ENCODE results near the gene PTPN3.
"Not testable (repeated sequence)": the region's sequence is repeated elsewhere in the genome, so short reads cannot be mapped to it uniquely, and the experiment has no call there.

Gene PTPN3

DNA sequence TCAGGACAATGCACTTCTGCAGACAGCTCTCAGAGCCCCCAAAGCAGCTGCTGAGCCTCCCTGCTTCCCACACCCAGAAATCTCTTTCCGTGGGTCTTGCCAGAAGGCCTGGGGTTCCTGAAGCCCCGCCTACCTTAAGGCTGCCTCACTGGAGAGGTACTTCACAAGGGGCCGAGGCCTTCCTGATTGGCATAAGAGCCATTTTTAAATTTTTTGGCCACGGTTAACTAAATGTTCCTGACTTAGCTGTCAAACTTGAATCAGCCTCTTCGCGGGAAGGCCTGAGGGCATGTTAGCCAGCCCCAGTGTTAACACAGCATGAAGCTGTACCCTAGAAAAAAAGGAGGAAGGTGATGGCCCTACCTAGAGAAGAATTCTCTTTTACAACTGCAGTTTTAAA is 156.5 kb downstream of the PTPN3 start:
- no peaks in the 10 kb centered on the region for H3K36me3 ChIP-seq (ENCODE audit: insufficient read depth, low read length)
- H3K27ac ChIP-seq: no peak overlapping the region
- no peak overlapping the region for H3K4me3 ChIP-seq
- H3K9ac ChIP-seq (ENCODE audit: insufficient read length): no peak overlapping the region
- TF ChIP-seq FOXP2 (optimal IDR thresholded peaks at IDR 0.05; ENCODE audit: control extremely low read depth, extremely low read length, insufficient read depth) (no peak), EZH2 (IDR thresholded peaks at IDR 0.05) (no peak), POLR2AphosphoS5 (IDR thresholded peaks at IDR 0.05; ENCODE audit: borderline replicate concordance, low read depth, low read length) (no peak)
- no peaks in the 10 kb centered on the region for H3K9me3 ChIP-seq (ENCODE audit: low read depth, low read length)
- no peak for DNase-seq (ENCODE audit: low read depth, low spot score)

- not testable (repeated sequence) for H3K27ac ChIP-seq; H3K4me3 ChIP-seq; H3K9me3 ChIP-seq (ENCODE audit: low read depth, low read length); H3K9ac ChIP-seq (ENCODE audit: insufficient read length); DNase-seq (ENCODE audit: low read depth, low spot score); H3K36me3 ChIP-seq (ENCODE audit: insufficient read depth, low read length)
Measured at GRCh38 chr9:109340979-109341378, 157.1 kb downstream of the PTPN3 start.

- TF ChIP-seq EZH2 (IDR thresholded peaks at IDR 0.05) (no peak), POLR2AphosphoS5 (IDR thresholded peaks at IDR 0.05; ENCODE audit: borderline replicate concordance, low read depth, low read length) (no peak), FOXP2 (optimal IDR thresholded peaks at IDR 0.05; ENCODE audit: control extremely low read depth, extremely low read length, insufficient read depth) (no peak)
- H3K36me3 ChIP-seq (ENCODE audit: insufficient read depth, low read length): no peaks in the 10 kb centered on the region
- no peak overlapping the region for H3K4me3 ChIP-seq
- no peak overlapping the region for H3K9ac ChIP-seq (ENCODE audit: insufficient read length)
- H3K27ac ChIP-seq: no peak overlapping the region
- no peaks in the 10 kb centered on the region for H3K9me3 ChIP-seq (ENCODE audit: low read depth, low read length)
- no peak for DNase-seq (ENCODE audit: low read depth, low spot score)
Measured at GRCh38 chr9:109336409-109336808, 161.7 kb downstream of the PTPN3 start.

- no peak overlapping the region for H3K9ac ChIP-seq (ENCODE audit: insufficient read length)
- no peak for DNase-seq (ENCODE audit: low read depth, low spot score)
- H3K36me3 ChIP-seq (ENCODE audit: insufficient read depth, low read length): no peaks in the 10 kb centered on the region
- no peak for TF ChIP-seq FOXP2 (optimal IDR thresholded peaks at IDR 0.05; ENCODE audit: control extremely low read depth, extremely low read length, insufficient read depth)
- H3K9me3 ChIP-seq (ENCODE audit: low read depth, low read length): no peaks in the 10 kb centered on the region
- H3K27ac ChIP-seq: no peak overlapping the region
- no peak overlapping the region for H3K4me3 ChIP-seq
Measured at GRCh38 chr9:109335929-109336328, 162.2 kb downstream of the PTPN3 start.

GRCh38 chr9:109335121-109335520 is 163.0 kb downstream of the PTPN3 start:
- Histone ChIP-seq H3K9me3 (ENCODE audit: low read depth, low read length) (no peaks in the 10 kb centered on the region), H3K9ac (ENCODE audit: insufficient read length) (no peak overlapping the region), H3K27ac (no peak overlapping the region), H3K36me3 (ENCODE audit: insufficient read depth, low read length) (no peaks in the 10 kb centered on the region), H3K4me3 (no peak overlapping the region)
- DNase-seq (ENCODE audit: low read depth, low spot score): no peak
- TF ChIP-seq FOXP2 (optimal IDR thresholded peaks at IDR 0.05; ENCODE audit: control extremely low read depth, extremely low read length, insufficient read depth): no peak
- TF ChIP-seq EZH2 (IDR thresholded peaks at IDR 0.05): no peak
- no peak for TF ChIP-seq POLR2AphosphoS5 (IDR thresholded peaks at IDR 0.05; ENCODE audit: borderline replicate concordance, low read depth, low read length)

GRCh38 chr9:109331353-109331752 is 166.8 kb downstream of the PTPN3 start:
- DNase-seq (ENCODE audit: low read depth, low spot score): no peak
- H3K36me3 ChIP-seq (ENCODE audit: insufficient read depth, low read length): no peaks in the 10 kb centered on the region
- no peak overlapping the region for H3K27ac ChIP-seq
- H3K4me3 ChIP-seq: no peak overlapping the region
- TF ChIP-seq POLR2AphosphoS5 (IDR thresholded peaks at IDR 0.05; ENCODE audit: borderline replicate concordance, low read depth, low read length) (no peak), FOXP2 (optimal IDR thresholded peaks at IDR 0.05; ENCODE audit: control extremely low read depth, extremely low read length, insufficient read depth) (no peak), EZH2 (IDR thresholded peaks at IDR 0.05) (no peak)
- H3K9me3 ChIP-seq (ENCODE audit: low read depth, low read length): no peaks in the 10 kb centered on the region
- no peak overlapping the region for H3K9ac ChIP-seq (ENCODE audit: insufficient read length)

- Histone ChIP-seq H3K27ac (no peak overlapping the region), H3K9me3 (ENCODE audit: low read depth, low read length) (no peaks in the 10 kb centered on the region), H3K4me3 (no peak overlapping the region), H3K9ac (ENCODE audit: insufficient read length) (no peak overlapping the region), H3K36me3 (ENCODE audit: insufficient read depth, low read length) (no peaks in the 10 kb centered on the region)
- TF ChIP-seq FOXP2 (optimal IDR thresholded peaks at IDR 0.05; ENCODE audit: control extremely low read depth, extremely low read length, insufficient read depth): no peak
- no peak for TF ChIP-seq EZH2 (IDR thresholded peaks at IDR 0.05)
- no peak for TF ChIP-seq POLR2AphosphoS5 (IDR thresholded peaks at IDR 0.05; ENCODE audit: borderline replicate concordance, low read depth, low read length)
- DNase-seq (ENCODE audit: low read depth, low spot score): no peak
Measured at GRCh38 chr9:109329638-109330258, 168.4 kb downstream of the PTPN3 start.

- H3K36me3 ChIP-seq (ENCODE audit: insufficient read depth, low read length): no peaks in the 10 kb centered on the region
- H3K9me3 ChIP-seq (ENCODE audit: low read depth, low read length): no peaks in the 10 kb centered on the region
- H3K27ac ChIP-seq: no peak overlapping the region
- no peak for DNase-seq (ENCODE audit: low read depth, low spot score)
- no peak for TF ChIP-seq EZH2 (IDR thresholded peaks at IDR 0.05)
- no peak for TF ChIP-seq POLR2AphosphoS5 (IDR thresholded peaks at IDR 0.05; ENCODE audit: borderline replicate concordance, low read depth, low read length)
- TF ChIP-seq FOXP2 (optimal IDR thresholded peaks at IDR 0.05; ENCODE audit: control extremely low read depth, extremely low read length, insufficient read depth): no peak
- no peak overlapping the region for H3K4me3 ChIP-seq
- no peak overlapping the region for H3K9ac ChIP-seq (ENCODE audit: insufficient read length)
Measured at GRCh38 chr9:109328978-109329637, 169.0 kb downstream of the PTPN3 start.

Measured in SK-N-MC (cell line).